ENCODE results near the gene ATXN10.
"Not testable (repeated sequence)": the region's sequence is repeated elsewhere in the genome, so short reads cannot be mapped to it uniquely, and the experiment has no call there.

The ATXN10 gene

DNA sequence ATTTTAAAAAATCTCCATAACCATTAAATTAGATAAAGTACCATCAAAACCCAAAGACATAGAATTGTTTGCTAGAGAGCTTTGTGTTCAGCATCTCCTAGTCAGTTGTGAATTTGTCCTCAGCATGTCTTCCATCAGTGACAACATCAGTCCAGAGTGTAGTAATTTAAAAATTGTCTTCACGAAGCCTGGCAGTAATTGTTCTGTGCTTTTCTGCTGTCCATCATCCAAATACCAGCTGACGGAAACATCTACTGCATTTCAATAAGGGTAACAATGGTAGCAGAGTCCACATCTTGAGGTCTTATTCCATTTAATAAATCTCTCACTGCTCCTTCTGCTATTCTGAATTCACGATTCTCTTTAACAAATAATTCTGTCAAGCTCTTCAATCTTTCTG, 121.5 kb downstream of the ATXN10 start:
- no peak for DNase-seq

GRCh38 chr22:45793892-45794291, 122.3 kb downstream of the ATXN10 start:
- DNase-seq, result no peak

GRCh38 chr22:45796009-45796408, 124.4 kb downstream of the ATXN10 start:
- DNase-seq, result not testable (repeated sequence)

GRCh38 chr22:45799291-45799690, 127.7 kb downstream of the ATXN10 start:
- no peak for DNase-seq

DNA sequence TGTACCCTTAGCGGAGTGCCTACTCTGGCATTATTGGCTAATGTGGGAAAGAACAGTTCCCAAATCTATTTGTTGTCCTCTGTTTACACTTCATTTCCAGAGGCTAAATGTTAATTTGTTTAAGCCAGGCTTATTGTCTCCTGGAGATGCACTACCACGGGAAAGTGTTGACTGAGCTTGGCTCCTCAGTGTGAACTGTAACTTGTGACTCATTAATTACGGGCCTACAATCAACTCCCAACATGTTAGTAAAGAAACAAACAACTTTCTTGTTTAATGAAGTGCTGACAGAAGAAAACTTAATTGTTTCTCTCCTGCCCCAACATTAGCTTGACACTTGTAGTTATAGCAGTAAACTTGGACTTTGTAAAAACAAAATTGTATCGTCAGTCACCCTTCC, 130.4 kb downstream of the ATXN10 start:
- DNase-seq, result no peak

DNA sequence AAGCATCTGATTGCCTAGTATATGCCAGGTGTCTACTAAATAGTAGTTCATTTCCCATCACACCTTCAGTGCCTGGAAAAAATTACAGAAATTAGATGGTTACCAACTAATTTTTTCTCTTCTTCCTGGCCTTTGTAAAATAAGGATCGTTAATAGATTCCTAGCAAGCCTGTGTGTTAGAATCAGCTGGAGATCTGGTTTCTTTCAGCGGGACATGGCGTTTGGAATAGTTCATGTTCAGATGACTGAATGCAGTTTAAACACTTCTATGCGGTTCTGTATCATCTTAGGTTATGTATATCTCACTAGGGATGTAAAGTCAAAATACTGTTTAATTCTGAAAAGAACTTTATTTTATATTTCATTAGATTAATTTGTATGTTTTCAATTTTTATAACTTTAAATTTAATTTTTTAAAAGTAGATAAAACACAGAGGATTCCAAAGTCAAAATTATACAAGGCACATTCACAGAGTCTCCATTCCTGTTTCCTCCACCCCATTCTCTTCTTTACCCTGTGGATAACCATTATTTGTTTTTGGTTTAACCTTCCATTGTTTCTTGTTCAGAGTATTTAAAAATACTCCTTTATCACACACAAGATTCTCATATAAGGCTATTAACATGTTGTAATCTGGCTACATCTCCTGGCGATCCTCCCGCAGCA, 132.8 kb downstream of the ATXN10 start:
- DNase-seq, result no peak

DNA sequence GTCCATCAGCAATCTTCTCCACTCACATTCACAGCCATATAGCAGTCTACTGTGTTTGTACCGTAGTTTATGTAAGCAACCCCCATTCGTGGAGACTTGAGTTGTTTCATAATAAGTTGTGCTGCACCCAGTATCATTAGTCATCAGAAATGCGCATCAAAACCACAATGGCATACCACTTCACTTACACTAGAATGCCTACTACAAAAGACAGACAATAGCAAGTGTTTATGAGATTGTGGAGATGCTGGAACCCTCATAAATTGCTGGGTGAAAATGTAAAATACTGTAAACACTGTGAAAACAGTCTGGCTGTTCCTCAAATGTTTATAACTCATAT, 133.3 kb downstream of the ATXN10 start:
- DNase-seq, result no peak

- DNase-seq, result no peak
These were observed 133.8 kb downstream of the ATXN10 start for GRCh38 chr22:45805413-45805812.

DNA sequence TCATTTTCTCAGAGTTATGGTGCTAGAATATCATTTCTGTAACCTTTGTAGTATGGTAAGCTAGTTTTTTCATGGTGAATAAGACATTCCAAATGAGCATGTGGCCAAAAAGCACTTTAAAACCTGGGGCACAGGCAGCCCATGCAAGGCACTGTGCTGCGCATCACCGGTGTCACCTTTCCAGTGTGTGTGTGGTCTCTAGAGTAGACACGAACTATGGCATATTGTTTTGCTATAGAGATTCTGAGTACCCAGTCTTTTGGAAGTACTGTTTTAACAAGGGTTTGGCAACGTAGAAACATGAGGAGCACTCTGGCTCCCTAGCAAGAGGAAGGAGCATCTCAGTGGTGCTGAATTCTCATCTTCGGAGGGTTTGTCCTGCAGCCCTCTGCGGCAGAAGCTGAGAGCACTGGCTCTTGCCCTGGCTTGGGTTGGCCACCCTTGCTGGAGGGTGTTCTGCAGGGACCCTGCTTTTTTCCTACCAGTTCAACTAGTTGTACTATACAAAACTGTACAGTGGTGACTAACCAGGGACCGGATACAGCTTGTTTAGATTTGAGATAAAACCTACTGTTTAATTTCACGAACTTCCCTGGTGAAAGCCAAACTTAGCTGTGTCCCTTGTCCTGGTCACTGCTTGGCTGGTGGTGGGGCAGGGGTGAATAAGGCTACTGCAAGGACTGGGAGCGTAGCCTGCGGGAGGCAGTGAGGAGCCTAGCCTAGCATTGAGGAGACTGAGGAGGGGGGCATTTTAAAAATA, 135.7 kb downstream of the ATXN10 start:
- DNase-seq, result no peak

DNA sequence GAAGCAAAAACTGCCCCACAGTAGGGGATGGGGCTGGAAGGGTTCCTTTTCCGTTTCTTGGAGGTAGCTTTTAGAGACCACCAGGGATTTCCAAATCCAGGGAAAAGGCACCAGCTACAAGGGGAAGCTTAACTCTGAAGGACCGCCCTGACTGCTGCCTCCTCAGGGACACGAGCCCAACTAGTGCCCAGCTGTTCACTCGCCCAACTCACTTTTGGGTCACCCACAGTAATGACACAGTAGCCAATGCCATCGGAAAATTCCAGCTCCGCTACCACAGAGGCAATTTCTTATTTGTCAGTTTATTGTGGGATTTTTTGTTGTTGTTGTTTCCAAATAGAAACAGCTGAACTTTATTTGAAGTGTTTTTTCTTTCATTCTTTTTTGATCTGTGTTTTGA, 141.3 kb downstream of the ATXN10 start:
- DNase-seq, result no peak

- no peak for DNase-seq
These were observed 142.6 kb downstream of the ATXN10 start for GRCh38 chr22:45814198-45814597.

DNA sequence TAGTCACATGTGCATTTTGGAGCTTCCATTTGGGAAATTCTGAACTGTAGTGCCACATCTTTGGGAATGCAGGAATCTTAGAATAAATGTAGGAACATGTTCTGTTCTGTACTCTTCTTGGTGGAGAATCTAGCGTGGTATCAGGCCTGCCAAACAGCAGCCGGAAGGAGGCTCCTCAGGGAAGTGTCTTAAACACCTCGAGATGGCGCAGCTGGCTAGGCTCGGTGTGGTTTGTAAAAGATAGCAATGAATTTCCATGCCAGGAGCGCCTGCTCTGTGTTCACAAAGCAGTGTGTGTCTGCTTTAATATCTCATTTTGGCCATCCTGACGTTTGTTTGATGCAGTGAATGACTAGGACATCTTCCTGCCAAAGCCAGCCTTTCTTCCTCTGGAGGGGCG, 145.1 kb downstream of the ATXN10 start:
- DNase-seq, result no peak

DNA sequence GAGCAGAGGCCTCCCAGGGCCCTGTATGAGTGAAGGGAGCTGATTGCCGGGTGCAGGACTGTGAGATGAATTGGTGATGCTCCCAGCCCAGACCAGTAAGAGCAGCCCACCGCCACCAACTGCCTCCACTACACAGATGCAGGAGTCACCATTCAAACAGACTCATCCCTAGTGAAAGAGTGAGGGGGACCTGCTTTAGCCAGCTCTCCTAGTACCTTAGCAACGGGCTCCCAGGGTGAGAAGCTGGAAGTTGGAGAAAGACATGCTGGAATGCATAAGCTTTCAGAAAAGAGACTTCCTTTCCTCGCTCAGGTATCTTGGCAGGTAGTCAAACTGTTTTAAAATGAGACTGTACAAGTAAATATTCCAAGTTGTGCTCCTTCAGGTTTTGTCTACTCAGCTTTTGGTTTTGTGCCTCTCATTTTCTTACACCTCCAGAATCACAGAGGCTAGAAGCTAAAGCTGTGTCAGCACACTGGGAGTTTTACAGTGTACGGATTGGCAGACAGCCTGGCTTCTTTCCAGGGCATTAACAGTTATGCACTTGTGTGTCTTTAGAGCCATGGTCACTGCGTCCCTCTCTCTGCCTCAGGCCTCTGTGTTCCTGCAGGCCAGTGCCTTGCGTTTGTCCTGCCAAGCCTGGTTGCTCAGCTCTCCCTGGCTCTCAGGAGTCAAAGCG, 146.2 kb downstream of the ATXN10 start:
- no peak for DNase-seq

DNA sequence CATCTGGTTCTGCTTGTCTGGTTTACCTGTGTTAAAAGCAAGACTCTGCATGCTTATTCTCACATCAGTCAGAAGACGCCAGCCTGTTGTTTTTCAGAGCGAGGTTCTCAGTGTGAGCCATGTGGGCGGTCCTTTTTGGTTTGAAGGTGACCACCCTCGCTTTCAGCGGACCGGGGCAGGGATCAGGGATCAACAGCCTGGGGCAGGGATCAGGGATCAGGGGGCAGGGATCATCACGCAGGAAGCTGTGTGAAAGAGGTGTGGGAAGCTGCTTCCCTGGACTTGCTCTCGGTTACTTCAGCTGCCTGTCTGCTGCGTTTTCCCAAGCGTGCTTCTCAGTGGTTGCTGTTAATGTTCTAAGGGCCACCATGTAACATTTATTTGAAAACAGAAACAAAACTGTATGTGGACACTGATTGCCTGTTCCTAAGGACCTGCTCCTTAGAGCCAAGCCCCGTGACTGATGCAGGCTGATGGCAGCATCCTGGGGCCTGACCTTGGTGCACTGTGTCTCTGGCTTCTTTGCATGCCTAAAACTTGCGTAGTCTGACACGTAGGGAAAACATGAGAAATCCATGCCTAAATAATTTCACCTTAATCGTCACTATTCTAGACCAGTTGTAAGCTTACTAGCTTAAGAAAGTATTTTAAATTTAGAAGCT, 146.9 kb downstream of the ATXN10 start:
- no peak for DNase-seq

GRCh38 chr22:45819305-45819704, 147.7 kb downstream of the ATXN10 start:
- DNase-seq, result no peak

DNA sequence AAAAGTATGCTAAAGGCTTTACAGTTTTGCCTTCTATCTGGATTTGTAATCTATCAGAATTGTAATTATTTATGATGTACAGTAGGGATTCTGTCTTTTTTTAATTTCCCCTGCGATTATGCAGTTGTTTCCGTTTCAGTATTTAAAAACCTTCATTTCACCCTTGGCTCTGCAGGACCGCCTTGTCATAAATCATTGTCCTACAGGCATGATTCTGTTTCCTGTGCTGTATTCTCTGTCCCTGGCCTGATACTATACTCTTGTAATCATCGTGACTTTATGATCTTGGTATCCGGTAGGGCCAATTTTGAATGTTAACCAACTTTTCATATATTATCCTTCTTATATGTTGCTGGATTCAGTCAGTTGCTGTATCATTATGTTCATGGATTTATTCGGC, 151.7 kb downstream of the ATXN10 start:
- no peak for DNase-seq

DNA sequence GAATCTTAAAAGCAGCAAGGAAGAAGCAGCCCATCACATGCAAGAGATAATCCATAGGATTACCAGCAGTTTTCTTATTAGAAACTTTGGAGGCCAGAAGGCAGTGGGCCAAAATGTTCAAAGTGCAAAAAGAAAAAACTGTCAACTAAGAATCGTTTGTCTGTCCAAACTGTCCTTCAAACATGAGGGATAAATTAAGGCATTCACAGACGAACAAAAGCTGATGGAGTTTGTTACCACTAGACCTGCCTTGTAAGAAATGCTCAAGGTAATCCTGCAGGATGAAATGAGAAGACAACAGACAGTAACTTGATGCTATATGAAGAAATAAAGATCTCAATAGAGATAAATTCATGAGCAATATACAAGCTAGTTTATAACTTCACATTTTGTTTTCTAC, 154.9 kb downstream of the ATXN10 start:
- DNase-seq, result no peak

DNA sequence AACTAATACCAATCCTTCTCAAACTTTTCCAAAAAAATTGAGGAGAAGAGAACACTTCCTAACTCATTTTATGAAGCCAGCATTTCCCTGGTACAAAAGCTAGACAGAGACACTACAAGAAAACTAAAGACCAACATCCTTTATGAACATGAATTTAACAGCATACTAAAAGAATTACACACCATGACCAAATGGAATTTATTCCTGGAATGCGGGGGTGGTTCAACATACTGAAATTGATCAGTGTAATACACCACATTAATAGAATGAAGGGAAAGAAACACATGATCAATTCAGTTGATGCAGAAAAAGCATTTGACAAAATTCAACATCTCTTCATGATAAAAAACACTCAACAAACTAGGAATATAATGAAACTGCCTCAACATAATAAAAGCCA, 157.2 kb downstream of the ATXN10 start:
- DNase-seq, result no peak

DNA sequence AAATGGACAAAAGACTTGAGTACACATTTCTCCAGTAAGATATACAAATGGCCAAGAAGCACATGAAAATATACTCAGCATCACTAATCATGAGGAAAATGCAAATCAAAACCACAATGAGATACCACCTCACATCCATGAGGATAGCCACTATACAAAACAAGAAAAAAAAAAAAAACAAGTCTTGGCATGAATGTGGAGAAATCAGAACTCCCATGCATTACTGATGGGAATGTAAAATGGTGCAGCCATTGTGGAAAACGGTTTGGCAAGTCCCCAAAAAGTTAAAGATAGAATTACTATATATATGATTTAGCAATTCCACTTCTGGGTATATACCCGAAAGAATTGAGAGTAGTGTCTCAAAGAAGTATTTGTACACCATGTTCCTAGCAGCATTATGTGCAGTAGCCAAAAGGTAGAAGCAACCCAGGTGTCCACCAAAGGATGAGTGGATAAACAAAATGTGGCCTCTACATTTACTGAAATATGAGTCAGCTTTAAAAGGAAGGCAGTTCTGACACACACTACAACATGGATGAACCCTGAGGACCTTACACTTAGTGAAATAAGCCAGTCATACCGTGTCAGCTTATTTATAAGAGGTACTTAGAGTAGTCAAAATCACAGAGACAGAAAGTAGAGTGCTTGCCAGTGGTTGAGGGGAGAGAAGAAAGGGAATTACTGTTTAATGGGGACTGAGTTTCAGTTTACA, 159.1 kb downstream of the ATXN10 start:
- no peak for DNase-seq

DNA sequence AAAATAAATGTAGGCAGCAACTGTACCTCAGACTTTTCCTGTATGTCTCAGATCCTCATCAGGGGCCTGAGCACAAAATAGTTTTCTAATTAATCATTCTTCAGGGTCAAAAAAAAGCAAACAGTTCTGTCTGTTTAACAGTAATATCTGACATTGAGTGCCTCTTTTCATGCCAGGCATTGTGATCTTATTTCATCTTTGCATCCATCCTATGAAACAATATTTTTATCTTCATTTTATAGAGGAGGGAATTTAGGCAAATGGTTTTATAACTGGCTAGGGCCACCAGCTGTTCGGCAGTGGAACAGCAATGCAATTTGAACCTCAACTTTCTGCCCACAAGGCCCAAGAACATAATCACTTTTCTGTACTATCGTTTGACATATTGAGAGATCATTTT, 159.8 kb downstream of the ATXN10 start:
- no peak for DNase-seq

GRCh38 chr22:45832180-45832579, 160.5 kb downstream of the ATXN10 start:
- no peak for DNase-seq

GRCh38 chr22:45832959-45833580, 161.4 kb downstream of the ATXN10 start:
- no peak for DNase-seq

DNA sequence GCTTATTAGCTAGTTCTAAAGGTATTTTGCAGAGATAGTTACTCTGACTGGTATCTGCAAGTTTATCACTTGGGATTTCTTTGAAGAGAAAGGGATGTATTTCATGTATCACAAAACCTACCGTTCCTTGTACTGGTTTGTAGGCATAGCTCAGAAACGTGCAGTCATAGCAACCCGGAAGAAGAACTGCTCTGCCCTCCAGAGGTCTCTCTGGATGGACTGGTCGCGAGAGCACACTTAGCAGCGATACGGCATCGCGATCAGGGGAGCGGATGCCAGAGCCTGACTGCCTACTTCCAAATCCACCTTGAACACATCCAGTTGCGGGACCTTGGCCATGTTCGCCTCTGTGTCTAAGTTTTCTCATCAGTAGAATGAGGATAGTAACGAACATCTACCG, 162.0 kb downstream of the ATXN10 start:
- no peak for DNase-seq
